Activated CD4-positive, alpha-beta T cell treated with anti-CD3 and anti-CD28 coated beads for 48 hours (primary cell): ENCODE results near the gene C11orf21.

Experiments
- DNase-seq: peaks from one replicate; pipeline ENCODE4 v3.0.0-alpha.2; 2020

Gene C11orf21

GRCh38 chr11:2270322-2271076 is 31.2 kb downstream of the C11orf21 start, which contains the start of gene ASCL2:
TSS of gene ASCL2 (minus strand) at chr11:2270588. CDS start at chr11:2270332, 256 bp downstream.
- DNase-seq, result peak; percentile 22

GRCh38 chr11:2269601-2270321 is 32.0 kb downstream of the C11orf21 start:
- peak; percentile 65 for DNase-seq

- DNase-seq, result peak; percentile 89
Observed at GRCh38 chr11:2268729-2269600, 32.8 kb downstream of the C11orf21 start.

- DNase-seq, result no peak
Observed at GRCh38 chr11:2267851-2268728, 33.6 kb downstream of the C11orf21 start.

GRCh38 chr11:2267306-2267850 is 34.3 kb downstream of the C11orf21 start:
- DNase-seq, result no peak

- DNase-seq, result no peak
Observed at GRCh38 chr11:2266586-2267305, 35.0 kb downstream of the C11orf21 start.

GRCh38 chr11:2265854-2266585 is 35.7 kb downstream of the C11orf21 start:
- DNase-seq, result no peak

GRCh38 chr11:2265396-2265795 is 36.3 kb downstream of the C11orf21 start:
- DNase-seq, result peak; percentile 49

- no peak for DNase-seq
Observed at GRCh38 chr11:2264366-2265053, 37.2 kb downstream of the C11orf21 start.

- DNase-seq, result no peak
Observed at GRCh38 chr11:2263724-2264360, 37.9 kb downstream of the C11orf21 start.

- DNase-seq, result no peak
Observed at GRCh38 chr11:2263071-2263565, 38.6 kb downstream of the C11orf21 start.

GRCh38 chr11:2262301-2263070 is 39.2 kb downstream of the C11orf21 start:
- DNase-seq, result no peak

- no peak for DNase-seq
Observed at GRCh38 chr11:2261436-2262230, 40.1 kb downstream of the C11orf21 start.

- DNase-seq, result no peak
Observed at GRCh38 chr11:2260491-2261364, 41.0 kb downstream of the C11orf21 start.

GRCh38 chr11:2259897-2260451 is 41.7 kb downstream of the C11orf21 start:
- DNase-seq, result no peak

- DNase-seq, result no peak
Observed at GRCh38 chr11:2259466-2259830, 42.3 kb downstream of the C11orf21 start.
